ENCODE data around the gene WDFY3.

The WDFY3 gene

DNA sequence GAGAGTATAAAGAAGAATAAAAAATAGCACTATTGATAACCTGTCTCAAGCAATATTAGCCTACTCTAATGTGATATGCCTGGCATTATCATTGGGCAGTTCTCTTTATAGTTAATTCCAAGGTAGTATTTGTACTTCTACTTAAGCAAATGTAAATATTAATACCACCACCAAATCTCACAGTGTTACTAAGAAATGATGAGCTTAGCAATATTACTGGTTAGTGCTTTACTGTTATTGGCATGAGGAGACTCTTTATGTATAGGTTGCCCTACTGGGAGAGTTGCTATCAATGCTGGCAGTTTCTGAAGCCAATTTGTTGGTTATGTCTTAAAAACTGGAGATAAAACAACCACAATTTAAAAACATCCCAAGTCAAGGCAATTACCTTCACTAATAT is 227.9 kb downstream of the WDFY3 start:
- H3K4me3 Mint-ChIP-seq = no peak overlapping the region
- no peaks in the 10 kb centered on the region for H3K9me3 Mint-ChIP-seq
- no peaks in the 10 kb centered on the region for H3K27me3 Mint-ChIP-seq
- H3K27ac Mint-ChIP-seq = no peak overlapping the region
- no peaks in the 10 kb centered on the region for H3K36me3 Mint-ChIP-seq
- no peak for DNase-seq
- no peaks in the 10 kb centered on the region for H3K4me1 Mint-ChIP-seq
- CTCF ChIA-PET = interaction anchor here (1.1 kb wide), 1 partner anchor 160 kb away, joined by 3 read pairs; no protein-coding TSS in a partner anchor

DNA sequence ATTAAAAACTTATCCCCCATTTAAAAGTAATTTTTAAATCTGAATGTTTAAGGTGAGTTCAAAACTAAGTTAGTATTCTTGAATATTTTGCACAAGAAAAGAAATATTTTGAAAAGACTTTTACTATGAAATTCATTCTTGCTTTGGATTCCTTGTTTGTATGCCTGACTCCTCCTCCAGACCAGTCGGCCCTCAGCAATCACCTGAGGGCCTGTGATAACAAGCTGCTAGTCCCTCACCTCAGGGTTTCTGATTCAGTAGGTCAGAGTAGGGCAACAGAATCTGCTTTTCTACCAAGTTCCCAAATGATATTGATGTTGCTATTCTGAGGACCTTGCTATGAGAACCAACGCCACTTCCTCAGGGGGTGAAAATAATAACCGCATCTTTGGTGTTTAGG is 228.8 kb downstream of the WDFY3 start:
- no peak overlapping the region for H3K27ac Mint-ChIP-seq
- no peak overlapping the region for H3K4me3 Mint-ChIP-seq
- H3K36me3 Mint-ChIP-seq = no peaks in the 10 kb centered on the region
- no peaks in the 10 kb centered on the region for H3K9me3 Mint-ChIP-seq
- CTCF ChIA-PET = interaction anchor here (1.1 kb wide), 1 partner anchor 159 kb away, joined by 3 read pairs; no protein-coding TSS in a partner anchor
- DNase-seq = no peak
- no peaks in the 10 kb centered on the region for H3K4me1 Mint-ChIP-seq
- H3K27me3 Mint-ChIP-seq = peaks cover 4% of the 10 kb centered on the region

GRCh38 chr4:84734037-84734436 is 232.5 kb downstream of the WDFY3 start:
- CTCF ChIA-PET = no interaction called here
- no peaks in the 10 kb centered on the region for H3K9me3 Mint-ChIP-seq
- H3K27me3 Mint-ChIP-seq = peaks cover 4% of the 10 kb centered on the region
- no peak overlapping the region for H3K27ac Mint-ChIP-seq
- DNase-seq = no peak
- no peaks in the 10 kb centered on the region for H3K36me3 Mint-ChIP-seq
- H3K4me1 Mint-ChIP-seq = no peaks in the 10 kb centered on the region
- no peak overlapping the region for H3K4me3 Mint-ChIP-seq

DNA sequence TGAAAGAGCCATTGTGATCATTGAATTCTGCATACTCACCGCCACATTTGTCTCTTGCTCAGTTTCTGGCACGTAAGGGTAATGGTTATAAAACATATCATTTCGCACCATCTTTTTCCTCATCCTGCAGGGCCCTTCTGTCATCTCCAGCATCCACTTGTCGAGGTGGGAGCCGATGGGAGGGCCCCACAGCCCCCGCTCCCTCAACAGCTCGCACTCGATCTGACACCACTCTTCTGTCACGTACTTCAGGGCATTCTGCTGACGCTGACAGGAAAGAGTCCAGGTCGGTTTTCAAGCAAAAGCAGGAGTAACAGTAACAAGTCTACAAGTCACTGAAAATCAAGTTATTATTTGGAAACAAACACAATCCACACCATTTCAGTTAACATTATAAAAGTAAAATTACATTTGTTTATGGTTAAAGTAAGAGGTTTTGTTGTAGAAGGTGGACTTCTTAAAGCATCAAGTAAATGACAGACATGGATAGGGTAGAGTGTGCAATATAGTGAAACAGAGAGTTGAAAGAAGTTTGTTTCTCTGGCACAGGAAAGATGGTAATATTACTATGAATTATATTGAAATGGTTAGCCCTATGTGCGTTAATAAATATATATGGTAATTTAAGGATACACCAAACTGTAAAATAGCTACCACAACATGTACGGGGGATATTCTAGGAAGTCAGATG is 233.0 kb downstream of the WDFY3 start:
- no peak for DNase-seq
- Mint-ChIP-seq H3K36me3 (no peaks in the 10 kb centered on the region), H3K4me1 (no peaks in the 10 kb centered on the region), H3K27ac (no peak overlapping the region), H3K27me3 (peaks cover 4% of the 10 kb centered on the region), H3K9me3 (no peaks in the 10 kb centered on the region), H3K4me3 (no peak overlapping the region)
- CTCF ChIA-PET = no interaction called here

- CTCF ChIA-PET = no interaction called here
- Mint-ChIP-seq H3K4me3 (no peak overlapping the region), H3K9me3 (no peaks in the 10 kb centered on the region), H3K36me3 (no peaks in the 10 kb centered on the region), H3K27ac (no peak overlapping the region), H3K27me3 (peaks cover 4% of the 10 kb centered on the region), H3K4me1 (peaks cover 2% of the 10 kb centered on the region)
- DNase-seq = no peak
Measured at GRCh38 chr4:84730375-84730774, 236.1 kb downstream of the WDFY3 start.

- H3K36me3 Mint-ChIP-seq = no peaks in the 10 kb centered on the region
- H3K27ac Mint-ChIP-seq = no peak overlapping the region
- DNase-seq = no peak
- H3K27me3 Mint-ChIP-seq = no peaks in the 10 kb centered on the region
- peaks cover 2% of the 10 kb centered on the region for H3K4me1 Mint-ChIP-seq
- no peak overlapping the region for H3K4me3 Mint-ChIP-seq
- CTCF ChIA-PET = no interaction called here
- no peaks in the 10 kb centered on the region for H3K9me3 Mint-ChIP-seq
Measured at GRCh38 chr4:84727491-84727890, 239.0 kb downstream of the WDFY3 start.

GRCh38 chr4:84726356-84726755 is 240.1 kb downstream of the WDFY3 start:
- Mint-ChIP-seq H3K27me3 (no peaks in the 10 kb centered on the region), H3K27ac (no peak overlapping the region), H3K9me3 (no peaks in the 10 kb centered on the region), H3K36me3 (no peaks in the 10 kb centered on the region), H3K4me3 (no peak overlapping the region), H3K4me1 (peaks cover 2% of the 10 kb centered on the region)
- CTCF ChIA-PET = no interaction called here
- DNase-seq = no peak

GRCh38 chr4:84722720-84723119 is 243.8 kb downstream of the WDFY3 start:
- H3K27me3 Mint-ChIP-seq = peaks cover 4% of the 10 kb centered on the region
- H3K9me3 Mint-ChIP-seq = no peaks in the 10 kb centered on the region
- DNase-seq = no peak
- CTCF ChIA-PET = no interaction called here
- no peak overlapping the region for H3K27ac Mint-ChIP-seq
- peaks cover 2% of the 10 kb centered on the region for H3K4me1 Mint-ChIP-seq
- H3K36me3 Mint-ChIP-seq = no peaks in the 10 kb centered on the region
- H3K4me3 Mint-ChIP-seq = no peak overlapping the region

DNA sequence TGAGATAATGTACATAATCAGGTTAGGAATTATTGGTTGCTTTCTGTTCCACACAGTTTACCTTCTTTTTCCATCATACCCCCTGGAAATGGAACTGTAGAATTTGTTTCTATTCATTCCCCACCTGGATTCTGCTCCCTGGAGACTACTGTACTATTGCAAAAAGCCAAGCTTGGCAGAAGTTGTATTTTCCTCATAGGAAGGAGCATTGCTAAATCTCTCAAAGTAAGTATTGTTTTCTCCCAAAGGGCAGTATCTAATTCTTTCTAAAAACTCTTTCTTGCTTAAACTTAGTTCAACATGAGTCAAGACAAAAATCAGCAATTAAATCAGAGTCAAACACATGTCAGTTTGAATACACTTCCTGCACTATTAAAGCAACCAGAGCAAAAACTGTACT is 247.4 kb downstream of the WDFY3 start:
- no peaks in the 10 kb centered on the region for H3K4me1 Mint-ChIP-seq
- no peak overlapping the region for H3K4me3 Mint-ChIP-seq
- no peak for DNase-seq
- CTCF ChIA-PET = no interaction called here
- no peaks in the 10 kb centered on the region for H3K36me3 Mint-ChIP-seq
- H3K9me3 Mint-ChIP-seq = no peaks in the 10 kb centered on the region
- H3K27me3 Mint-ChIP-seq = peaks cover 4% of the 10 kb centered on the region
- H3K27ac Mint-ChIP-seq = no peak overlapping the region

DNA sequence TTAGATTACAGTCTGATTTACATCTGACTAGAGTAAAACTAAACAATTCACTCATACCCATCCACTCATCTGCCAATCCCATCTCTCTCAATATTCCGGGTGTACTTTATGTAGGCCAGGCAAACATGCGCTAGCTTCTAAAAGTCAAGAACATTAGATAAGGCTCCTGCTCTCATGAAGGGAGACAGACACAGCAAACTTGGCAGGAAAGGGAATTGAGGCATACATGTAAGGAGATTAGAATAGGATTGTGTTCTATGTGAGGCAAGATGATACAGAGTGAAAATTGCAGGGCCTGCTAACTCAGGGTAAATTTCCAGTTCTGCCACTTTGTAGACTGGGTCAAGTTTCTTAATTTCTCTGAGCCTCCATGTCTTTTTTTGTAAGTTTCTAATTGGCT is 247.8 kb downstream of the WDFY3 start:
- no peaks in the 10 kb centered on the region for H3K4me1 Mint-ChIP-seq
- no peaks in the 10 kb centered on the region for H3K9me3 Mint-ChIP-seq
- no peaks in the 10 kb centered on the region for H3K36me3 Mint-ChIP-seq
- no peak overlapping the region for H3K27ac Mint-ChIP-seq
- no peak overlapping the region for H3K4me3 Mint-ChIP-seq
- no peak for DNase-seq
- CTCF ChIA-PET = no interaction called here
- H3K27me3 Mint-ChIP-seq = peaks cover 4% of the 10 kb centered on the region

DNA sequence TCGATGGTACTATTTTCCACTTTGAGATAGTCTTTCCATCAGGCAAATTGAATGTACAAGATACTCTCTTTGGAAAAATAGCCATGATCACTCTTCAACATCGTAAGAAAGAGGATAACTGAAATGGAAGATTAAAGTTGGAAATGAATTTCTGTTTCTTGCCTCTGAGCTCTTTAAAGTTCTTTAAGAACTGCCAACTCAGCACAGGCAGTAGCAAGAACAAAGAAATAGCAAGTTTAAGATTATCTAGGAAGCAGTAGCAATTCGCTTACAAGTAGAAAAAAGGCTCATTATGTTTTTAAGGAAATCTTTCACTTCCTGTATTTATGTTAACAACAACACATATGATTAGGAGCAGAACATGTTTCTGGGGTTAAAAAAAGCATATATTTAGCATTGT is 255.9 kb downstream of the WDFY3 start:
- no peak overlapping the region for H3K4me3 Mint-ChIP-seq
- H3K27ac Mint-ChIP-seq = no peak overlapping the region
- DNase-seq = no peak
- H3K9me3 Mint-ChIP-seq = no peaks in the 10 kb centered on the region
- H3K27me3 Mint-ChIP-seq = no peaks in the 10 kb centered on the region
- H3K4me1 Mint-ChIP-seq = no peaks in the 10 kb centered on the region
- CTCF ChIA-PET = no interaction called here
- no peaks in the 10 kb centered on the region for H3K36me3 Mint-ChIP-seq

- CTCF ChIA-PET = no interaction called here
- Mint-ChIP-seq H3K36me3 (no peaks in the 10 kb centered on the region), H3K4me3 (no peak overlapping the region), H3K9me3 (no peaks in the 10 kb centered on the region), H3K27ac (no peak overlapping the region), H3K4me1 (no peaks in the 10 kb centered on the region), H3K27me3 (no peaks in the 10 kb centered on the region)
- DNase-seq = no peak
Measured at GRCh38 chr4:84708406-84709135, 257.9 kb downstream of the WDFY3 start.

- DNase-seq = no peak
- no peaks in the 10 kb centered on the region for H3K9me3 Mint-ChIP-seq
- CTCF ChIA-PET = no interaction called here
- H3K4me3 Mint-ChIP-seq = no peak overlapping the region
- no peaks in the 10 kb centered on the region for H3K36me3 Mint-ChIP-seq
- H3K27ac Mint-ChIP-seq = no peak overlapping the region
- no peaks in the 10 kb centered on the region for H3K27me3 Mint-ChIP-seq
- H3K4me1 Mint-ChIP-seq = peaks cover 2% of the 10 kb centered on the region
Measured at GRCh38 chr4:84706286-84706685, 260.2 kb downstream of the WDFY3 start.

- H3K4me1 Mint-ChIP-seq = peaks cover 3% of the 10 kb centered on the region
- no peak for DNase-seq
- H3K27me3 Mint-ChIP-seq = peaks cover 4% of the 10 kb centered on the region
- H3K36me3 Mint-ChIP-seq = no peaks in the 10 kb centered on the region
- H3K9me3 Mint-ChIP-seq = no peaks in the 10 kb centered on the region
- H3K4me3 Mint-ChIP-seq = no peak overlapping the region
- no peak overlapping the region for H3K27ac Mint-ChIP-seq
- CTCF ChIA-PET = no interaction called here
Measured at GRCh38 chr4:84699001-84699671, 267.4 kb downstream of the WDFY3 start.

- no peaks in the 10 kb centered on the region for H3K9me3 Mint-ChIP-seq
- CTCF ChIA-PET = no interaction called here
- DNase-seq = no peak
- H3K4me1 Mint-ChIP-seq = peaks cover 3% of the 10 kb centered on the region
- no peak overlapping the region for H3K27ac Mint-ChIP-seq
- no peaks in the 10 kb centered on the region for H3K36me3 Mint-ChIP-seq
- peaks cover 4% of the 10 kb centered on the region for H3K27me3 Mint-ChIP-seq
- H3K4me3 Mint-ChIP-seq = no peak overlapping the region
Measured at GRCh38 chr4:84697615-84698201, 268.8 kb downstream of the WDFY3 start.

All from activated naive CD4-positive, alpha-beta T cell treated with anti-CD3 and anti-CD28 coated beads, Interleukin-2, amount 10 ng/mL, durations not matched to agents 7 days and 5 days (primary cell).